ENCODE data around the gene WDR46. TPM values are rescaled to one million over a fixed set of nuclear protein-coding genes. Genes with fewer than 3 reads are reported as not detected.

Gene WDR46
- total and polyA plus RNA-seq, 2 of the 13 experiments (the other 11 are each of a cell fraction or from before 2014, with no cell fraction given): 47.4 to 105 TPM

DNA sequence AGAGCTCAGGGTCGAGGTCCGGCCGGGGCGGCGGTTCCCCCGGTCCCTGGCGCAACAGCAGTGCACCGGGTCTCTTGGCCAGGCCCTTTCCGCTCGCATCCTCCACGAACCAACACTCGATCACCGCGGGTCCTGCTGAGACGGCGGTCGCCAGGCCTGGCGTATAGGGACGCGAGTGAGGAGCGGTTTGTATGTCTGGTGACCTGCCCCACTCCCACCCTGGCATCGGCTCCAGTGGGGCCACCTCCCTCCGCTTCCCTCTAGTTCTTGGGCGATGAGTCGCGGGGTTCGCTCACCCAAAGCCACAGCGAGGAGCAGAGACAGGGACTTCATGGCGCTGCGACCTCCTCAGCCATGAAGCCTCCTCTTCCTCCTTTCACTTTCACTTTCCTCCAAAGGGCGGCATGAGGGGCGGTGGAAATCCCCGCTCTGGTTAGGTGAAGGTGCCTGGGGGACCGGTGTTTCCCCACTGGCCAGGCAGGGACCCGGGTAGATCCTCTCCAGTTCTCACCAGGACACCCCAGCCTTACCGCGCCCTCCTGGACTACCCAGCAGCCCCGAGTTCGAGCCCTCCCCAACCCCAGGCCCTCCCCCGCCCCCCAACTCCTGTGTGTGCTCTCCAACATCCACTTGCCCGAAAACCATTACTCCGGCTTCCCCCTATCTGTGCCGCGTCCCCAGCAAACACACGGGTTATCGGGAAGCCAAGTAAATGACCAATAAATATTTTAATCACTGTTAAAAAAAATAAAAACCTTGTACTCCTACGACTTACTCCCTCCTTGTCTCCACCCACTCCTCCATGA, 24.9 kb upstream of the WDR46 start, which contains the start of gene TAPBP (continued):
- TF ChIP-seq, protein P1, sequence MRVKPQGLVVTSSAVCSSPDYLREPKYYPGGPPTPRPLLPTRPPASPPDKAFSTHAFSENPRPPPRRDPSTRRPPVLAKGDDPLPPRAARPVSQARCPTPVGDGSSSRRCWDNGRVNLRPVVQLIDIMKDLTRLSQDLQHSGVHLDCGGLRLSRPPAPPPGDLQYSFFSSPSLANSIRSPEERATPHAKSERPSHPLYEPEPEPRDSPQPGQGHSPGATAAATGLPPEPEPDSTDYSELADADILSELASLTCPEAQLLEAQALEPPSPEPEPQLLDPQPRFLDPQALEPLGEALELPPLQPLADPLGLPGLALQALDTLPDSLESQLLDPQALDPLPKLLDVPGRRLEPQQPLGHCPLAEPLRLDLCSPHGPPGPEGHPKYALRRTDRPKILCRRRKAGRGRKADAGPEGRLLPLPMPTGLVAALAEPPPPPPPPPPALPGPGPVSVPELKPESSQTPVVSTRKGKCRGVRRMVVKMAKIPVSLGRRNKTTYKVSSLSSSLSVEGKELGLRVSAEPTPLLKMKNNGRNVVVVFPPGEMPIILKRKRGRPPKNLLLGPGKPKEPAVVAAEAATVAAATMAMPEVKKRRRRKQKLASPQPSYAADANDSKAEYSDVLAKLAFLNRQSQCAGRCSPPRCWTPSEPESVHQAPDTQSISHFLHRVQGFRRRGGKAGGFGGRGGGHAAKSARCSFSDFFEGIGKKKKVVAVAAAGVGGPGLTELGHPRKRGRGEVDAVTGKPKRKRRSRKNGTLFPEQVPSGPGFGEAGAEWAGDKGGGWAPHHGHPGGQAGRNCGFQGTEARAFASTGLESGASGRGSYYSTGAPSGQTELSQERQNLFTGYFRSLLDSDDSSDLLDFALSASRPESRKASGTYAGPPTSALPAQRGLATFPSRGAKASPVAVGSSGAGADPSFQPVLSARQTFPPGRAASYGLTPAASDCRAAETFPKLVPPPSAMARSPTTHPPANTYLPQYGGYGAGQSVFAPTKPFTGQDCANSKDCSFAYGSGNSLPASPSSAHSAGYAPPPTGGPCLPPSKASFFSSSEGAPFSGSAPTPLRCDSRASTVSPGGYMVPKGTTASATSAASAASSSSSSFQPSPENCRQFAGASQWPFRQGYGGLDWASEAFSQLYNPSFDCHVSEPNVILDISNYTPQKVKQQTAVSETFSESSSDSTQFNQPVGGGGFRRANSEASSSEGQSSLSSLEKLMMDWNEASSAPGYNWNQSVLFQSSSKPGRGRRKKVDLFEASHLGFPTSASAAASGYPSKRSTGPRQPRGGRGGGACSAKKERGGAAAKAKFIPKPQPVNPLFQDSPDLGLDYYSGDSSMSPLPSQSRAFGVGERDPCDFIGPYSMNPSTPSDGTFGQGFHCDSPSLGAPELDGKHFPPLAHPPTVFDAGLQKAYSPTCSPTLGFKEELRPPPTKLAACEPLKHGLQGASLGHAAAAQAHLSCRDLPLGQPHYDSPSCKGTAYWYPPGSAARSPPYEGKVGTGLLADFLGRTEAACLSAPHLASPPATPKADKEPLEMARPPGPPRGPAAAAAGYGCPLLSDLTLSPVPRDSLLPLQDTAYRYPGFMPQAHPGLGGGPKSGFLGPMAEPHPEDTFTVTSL (CRISPR knock-in tag; IDR thresholded peaks at IDR 0.05; ENCODE audit: borderline replicate concordance): 0 out of 2 replicates have a peak, but pooled peaks have one; percentile 36
- TF ChIP-seq, protein P2, sequence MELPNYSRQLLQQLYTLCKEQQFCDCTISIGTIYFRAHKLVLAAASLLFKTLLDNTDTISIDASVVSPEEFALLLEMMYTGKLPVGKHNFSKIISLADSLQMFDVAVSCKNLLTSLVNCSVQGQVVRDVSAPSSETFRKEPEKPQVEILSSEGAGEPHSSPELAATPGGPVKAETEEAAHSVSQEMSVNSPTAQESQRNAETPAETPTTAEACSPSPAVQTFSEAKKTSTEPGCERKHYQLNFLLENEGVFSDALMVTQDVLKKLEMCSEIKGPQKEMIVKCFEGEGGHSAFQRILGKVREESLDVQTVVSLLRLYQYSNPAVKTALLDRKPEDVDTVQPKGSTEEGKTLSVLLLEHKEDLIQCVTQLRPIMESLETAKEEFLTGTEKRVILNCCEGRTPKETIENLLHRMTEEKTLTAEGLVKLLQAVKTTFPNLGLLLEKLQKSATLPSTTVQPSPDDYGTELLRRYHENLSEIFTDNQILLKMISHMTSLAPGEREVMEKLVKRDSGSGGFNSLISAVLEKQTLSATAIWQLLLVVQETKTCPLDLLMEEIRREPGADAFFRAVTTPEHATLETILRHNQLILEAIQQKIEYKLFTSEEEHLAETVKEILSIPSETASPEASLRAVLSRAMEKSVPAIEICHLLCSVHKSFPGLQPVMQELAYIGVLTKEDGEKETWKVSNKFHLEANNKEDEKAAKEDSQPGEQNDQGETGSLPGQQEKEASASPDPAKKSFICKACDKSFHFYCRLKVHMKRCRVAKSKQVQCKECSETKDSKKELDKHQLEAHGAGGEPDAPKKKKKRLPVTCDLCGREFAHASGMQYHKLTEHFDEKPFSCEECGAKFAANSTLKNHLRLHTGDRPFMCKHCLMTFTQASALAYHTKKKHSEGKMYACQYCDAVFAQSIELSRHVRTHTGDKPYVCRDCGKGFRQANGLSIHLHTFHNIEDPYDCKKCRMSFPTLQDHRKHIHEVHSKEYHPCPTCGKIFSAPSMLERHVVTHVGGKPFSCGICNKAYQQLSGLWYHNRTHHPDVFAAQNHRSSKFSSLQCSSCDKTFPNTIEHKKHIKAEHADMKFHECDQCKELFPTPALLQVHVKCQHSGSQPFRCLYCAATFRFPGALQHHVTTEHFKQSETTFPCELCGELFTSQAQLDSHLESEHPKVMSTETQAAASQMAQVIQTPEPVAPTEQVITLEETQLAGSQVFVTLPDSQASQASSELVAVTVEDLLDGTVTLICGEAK (IDR thresholded peaks at IDR 0.05): no peak
- TF ChIP-seq, protein P2 (CRISPR knock-in tag; IDR thresholded peaks at IDR 0.05): peak; percentile 57; the same call in 1 of the 2 replicates
- peak; percentile 87 for TF ChIP-seq ZFY (CRISPR knock-in tag; IDR thresholded peaks at IDR 0.05)
- TF ChIP-seq, protein P3, sequence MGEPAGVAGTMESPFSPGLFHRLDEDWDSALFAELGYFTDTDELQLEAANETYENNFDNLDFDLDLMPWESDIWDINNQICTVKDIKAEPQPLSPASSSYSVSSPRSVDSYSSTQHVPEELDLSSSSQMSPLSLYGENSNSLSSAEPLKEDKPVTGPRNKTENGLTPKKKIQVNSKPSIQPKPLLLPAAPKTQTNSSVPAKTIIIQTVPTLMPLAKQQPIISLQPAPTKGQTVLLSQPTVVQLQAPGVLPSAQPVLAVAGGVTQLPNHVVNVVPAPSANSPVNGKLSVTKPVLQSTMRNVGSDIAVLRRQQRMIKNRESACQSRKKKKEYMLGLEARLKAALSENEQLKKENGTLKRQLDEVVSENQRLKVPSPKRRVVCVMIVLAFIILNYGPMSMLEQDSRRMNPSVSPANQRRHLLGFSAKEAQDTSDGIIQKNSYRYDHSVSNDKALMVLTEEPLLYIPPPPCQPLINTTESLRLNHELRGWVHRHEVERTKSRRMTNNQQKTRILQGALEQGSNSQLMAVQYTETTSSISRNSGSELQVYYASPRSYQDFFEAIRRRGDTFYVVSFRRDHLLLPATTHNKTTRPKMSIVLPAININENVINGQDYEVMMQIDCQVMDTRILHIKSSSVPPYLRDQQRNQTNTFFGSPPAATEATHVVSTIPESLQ (CRISPR knock-in tag; conservative IDR thresholded peaks at IDR 0.05): no peak
- TF ChIP-seq, protein P4, sequence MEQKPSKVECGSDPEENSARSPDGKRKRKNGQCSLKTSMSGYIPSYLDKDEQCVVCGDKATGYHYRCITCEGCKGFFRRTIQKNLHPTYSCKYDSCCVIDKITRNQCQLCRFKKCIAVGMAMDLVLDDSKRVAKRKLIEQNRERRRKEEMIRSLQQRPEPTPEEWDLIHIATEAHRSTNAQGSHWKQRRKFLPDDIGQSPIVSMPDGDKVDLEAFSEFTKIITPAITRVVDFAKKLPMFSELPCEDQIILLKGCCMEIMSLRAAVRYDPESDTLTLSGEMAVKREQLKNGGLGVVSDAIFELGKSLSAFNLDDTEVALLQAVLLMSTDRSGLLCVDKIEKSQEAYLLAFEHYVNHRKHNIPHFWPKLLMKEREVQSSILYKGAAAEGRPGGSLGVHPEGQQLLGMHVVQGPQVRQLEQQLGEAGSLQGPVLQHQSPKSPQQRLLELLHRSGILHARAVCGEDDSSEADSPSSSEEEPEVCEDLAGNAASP (CRISPR knock-in tag; IDR thresholded peaks at IDR 0.05; ENCODE audit: borderline replicate concordance): no peak
- TF ChIP-seq GATAD1 (CRISPR knock-in tag; IDR thresholded peaks at IDR 0.05): peak; percentile 37; the same call in 1 of the 2 replicates
- no peak for TF ChIP-seq TBP (CRISPR knock-in tag; IDR thresholded peaks at IDR 0.05)
